Measurements from ENCODE around the gene GLIS2.

The GLIS2 gene

DNA sequence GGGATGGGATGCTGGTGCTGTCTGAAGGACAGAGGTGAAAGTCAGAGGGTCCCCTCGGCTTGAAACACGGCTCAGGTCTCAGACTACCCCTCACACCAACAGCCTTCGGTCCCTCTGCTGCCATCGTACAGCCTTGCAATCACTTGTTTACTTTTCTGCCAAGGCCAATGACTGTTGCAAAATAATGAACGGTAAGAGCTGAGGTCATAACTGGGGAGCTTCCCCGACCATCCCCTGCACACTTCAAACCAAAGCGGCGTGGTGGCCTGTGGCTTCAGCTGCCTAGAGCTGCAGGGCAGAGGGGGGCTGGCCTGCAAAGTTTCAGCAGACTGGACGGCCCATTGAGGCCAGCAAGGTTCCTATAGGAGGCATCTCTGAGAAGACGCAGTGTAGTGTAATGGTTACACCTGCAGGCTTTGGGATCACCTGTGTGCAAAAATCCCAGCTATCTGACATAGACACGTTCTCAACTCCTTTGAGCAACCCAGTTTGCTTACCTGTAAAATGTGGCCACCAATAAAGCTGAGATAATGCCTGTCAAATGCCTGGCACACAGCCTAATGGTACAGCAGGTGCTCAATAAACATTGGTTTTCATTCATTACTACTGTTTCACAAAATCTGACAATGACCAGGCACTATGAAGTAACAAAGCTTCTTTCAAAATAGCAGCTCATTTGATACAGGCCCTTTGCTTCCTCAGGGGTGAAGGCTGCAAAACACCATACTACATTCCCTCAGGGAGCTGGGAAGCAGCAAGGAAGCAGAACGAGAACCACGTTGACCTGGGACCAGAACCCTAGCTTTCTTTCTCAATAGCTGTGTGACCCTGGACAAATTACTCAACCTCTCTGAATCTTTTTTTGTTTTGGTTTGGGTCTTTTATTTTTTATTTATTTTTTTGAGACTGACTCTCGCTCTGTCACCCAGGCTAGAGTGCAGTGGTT is 30.2 kb downstream of the GLIS2 start:
- DNase-seq (ENCODE audit: low read depth): no peak
- H3K4me3 ChIP-seq (ENCODE audit: control insufficient read depth, low read depth, low read length): no peak overlapping the region
- TF ChIP-seq, protein P1, sequence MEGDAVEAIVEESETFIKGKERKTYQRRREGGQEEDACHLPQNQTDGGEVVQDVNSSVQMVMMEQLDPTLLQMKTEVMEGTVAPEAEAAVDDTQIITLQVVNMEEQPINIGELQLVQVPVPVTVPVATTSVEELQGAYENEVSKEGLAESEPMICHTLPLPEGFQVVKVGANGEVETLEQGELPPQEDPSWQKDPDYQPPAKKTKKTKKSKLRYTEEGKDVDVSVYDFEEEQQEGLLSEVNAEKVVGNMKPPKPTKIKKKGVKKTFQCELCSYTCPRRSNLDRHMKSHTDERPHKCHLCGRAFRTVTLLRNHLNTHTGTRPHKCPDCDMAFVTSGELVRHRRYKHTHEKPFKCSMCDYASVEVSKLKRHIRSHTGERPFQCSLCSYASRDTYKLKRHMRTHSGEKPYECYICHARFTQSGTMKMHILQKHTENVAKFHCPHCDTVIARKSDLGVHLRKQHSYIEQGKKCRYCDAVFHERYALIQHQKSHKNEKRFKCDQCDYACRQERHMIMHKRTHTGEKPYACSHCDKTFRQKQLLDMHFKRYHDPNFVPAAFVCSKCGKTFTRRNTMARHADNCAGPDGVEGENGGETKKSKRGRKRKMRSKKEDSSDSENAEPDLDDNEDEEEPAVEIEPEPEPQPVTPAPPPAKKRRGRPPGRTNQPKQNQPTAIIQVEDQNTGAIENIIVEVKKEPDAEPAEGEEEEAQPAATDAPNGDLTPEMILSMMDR (conservative IDR thresholded peaks at IDR 0.05; ENCODE audit: control insufficient read depth, insufficient read depth, low read depth, low read length): no peak

GRCh38 chr16:4347010-4347409 is 31.1 kb downstream of the GLIS2 start:
- TF ChIP-seq, protein P1 (conservative IDR thresholded peaks at IDR 0.05; ENCODE audit: control insufficient read depth, insufficient read depth, low read depth, low read length): no peak
- peak; percentile 70 for DNase-seq (ENCODE audit: low read depth)

GRCh38 chr16:4347765-4348509 is 32.1 kb downstream of the GLIS2 start:
- DNase-seq (ENCODE audit: low read depth): no peak

More at GRCh38 chr16:4347010-4347409, 31.1 kb downstream of the GLIS2 start:
- H3K4me3 ChIP-seq (ENCODE audit: control insufficient read depth, low read depth, low read length): no peak overlapping the region

GRCh38 chr16:4349332-4349731 is 33.5 kb downstream of the GLIS2 start:
- no peak overlapping the region for H3K4me3 ChIP-seq (ENCODE audit: control insufficient read depth, low read depth, low read length)
- TF ChIP-seq, protein P1 (conservative IDR thresholded peaks at IDR 0.05; ENCODE audit: control insufficient read depth, insufficient read depth, low read depth, low read length): no peak
- DNase-seq (ENCODE audit: low read depth): no peak

More at GRCh38 chr16:4347765-4348509, 32.1 kb downstream of the GLIS2 start:
- TF ChIP-seq, protein P1 (conservative IDR thresholded peaks at IDR 0.05; ENCODE audit: control insufficient read depth, insufficient read depth, low read depth, low read length): no peak
- no peak overlapping the region for H3K4me3 ChIP-seq (ENCODE audit: control insufficient read depth, low read depth, low read length)

- TF ChIP-seq, protein P1 (conservative IDR thresholded peaks at IDR 0.05; ENCODE audit: control insufficient read depth, insufficient read depth, low read depth, low read length): no peak
- peak overlapping the region; percentile 89 for H3K4me3 ChIP-seq (ENCODE audit: control insufficient read depth, low read depth, low read length)
- DNase-seq (ENCODE audit: low read depth): no peak
These were observed 34.5 kb downstream of the GLIS2 start for GRCh38 chr16:4350365-4350786.

DNA sequence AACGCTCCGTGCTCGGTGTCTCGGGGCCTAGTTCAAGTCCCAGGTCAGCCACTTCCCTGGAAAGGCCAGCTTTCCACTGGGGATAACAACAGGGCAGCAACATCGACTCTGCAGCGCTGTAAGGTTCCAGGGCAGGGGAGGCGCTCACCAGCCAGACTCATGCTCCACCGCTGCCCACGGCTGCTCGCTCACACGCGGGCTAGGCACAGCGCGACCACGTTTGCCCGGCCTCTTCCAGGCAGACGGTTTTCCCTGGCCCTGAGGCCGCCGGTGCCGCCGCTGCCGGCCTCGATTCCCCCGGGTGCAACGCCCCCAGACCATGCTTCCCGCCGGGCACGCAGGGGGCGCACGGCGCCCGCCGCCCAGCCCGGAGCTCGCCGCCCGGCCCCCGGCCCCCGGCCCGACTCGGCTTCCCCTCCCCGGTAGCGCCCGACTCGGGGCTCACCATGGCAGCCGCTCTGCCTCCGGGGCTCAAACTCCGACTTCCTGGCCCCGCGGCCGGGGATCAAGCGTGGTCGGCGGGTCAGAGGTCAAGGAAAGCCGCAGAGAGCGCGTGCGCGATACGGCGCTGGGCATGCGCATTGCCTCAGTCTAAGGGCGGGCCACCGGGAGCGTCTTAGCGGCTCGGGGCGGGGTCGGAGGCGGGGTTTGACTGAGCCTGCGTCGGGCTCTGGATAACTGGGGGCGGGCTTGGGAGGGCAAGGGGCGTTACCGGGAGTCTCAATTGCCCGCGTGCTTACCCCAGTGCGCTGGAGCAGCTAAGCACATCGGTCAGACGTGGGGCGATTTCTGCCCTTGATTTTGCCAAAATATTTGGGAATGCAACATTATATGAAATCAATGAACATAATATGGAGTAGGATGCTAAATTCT is 35.2 kb downstream of the GLIS2 start, which contains the start of gene PAM16:
PAM16 (minus strand) TSS at position 535 of the 873 bp plus-strand sequence; CDS start at position 448, 87 bp downstream.
- TF ChIP-seq, protein P1 (conservative IDR thresholded peaks at IDR 0.05; ENCODE audit: control insufficient read depth, insufficient read depth, low read depth, low read length): no peak
- H3K4me3 ChIP-seq (ENCODE audit: control insufficient read depth, low read depth, low read length): peak within 1 kb of the TSS; percentile 89
- peak; percentile 93 for DNase-seq (ENCODE audit: low read depth)

Data from fibroblast of mammary gland (primary cell).